Astrocyte of the spinal cord (primary cell): ENCODE data around the gene RPL12.
A peak's percentile ranks its signal among the peaks of the same experiment; 100 is the strongest.

Experiments used
- DNase-seq: peaks from one replicate; pipeline ENCODE4 v3.0.0; 2011; ENCODE audit warnings: low read depth, low spot score
- H3K4me3 ChIP-seq: 2 replicates; pipeline ENCODE4 v1.5.1; 2011; ENCODE audit warnings: low read depth, mild to moderate bottlenecking, low read length, moderate library complexity
- CTCF ChIP-seq: IDR thresholded peaks from 2 replicates; pipeline ENCODE4 v1.5.1; 2012; ENCODE audit warnings: low read depth, mild to moderate bottlenecking, low read length, inconsistent platforms
- in situ Hi-C: cut with HindIII; loops from 2 replicates; pipeline ENCODE4 v1.10.0; 2017; ENCODE audit warnings: low sequenced_read_pairs

Gene RPL12

GRCh38 chr9:127426756-127427155 lies 24.4 kb downstream of the RPL12 start:
- TF ChIP-seq CTCF: no peak
- H3K4me3 ChIP-seq: no peak overlapping the region
- in situ Hi-C loops: no loop called here
- no peak for DNase-seq

- no peak for TF ChIP-seq CTCF
- in situ Hi-C loops: no loop called here
- no peak for DNase-seq
- H3K4me3 ChIP-seq: peak overlapping the region; percentile 97
Observed at GRCh38 chr9:127424676-127424999, 26.6 kb downstream of the RPL12 start.

GRCh38 chr9:127423934-127424675 lies 27.1 kb downstream of the RPL12 start, which contains the start of gene ZNF79:
TSS of gene ZNF79 (plus strand) at chr9:127424382. CDS start at chr9:127424788, 406 bp downstream.
- TF ChIP-seq CTCF: no peak
- H3K4me3 ChIP-seq: peak within 1 kb of the TSS; percentile 97
- peak; percentile 95 for DNase-seq
- in situ Hi-C loops: no loop called here

GRCh38 chr9:127423476-127423933 lies 27.7 kb downstream of the RPL12 start:
- no peak for DNase-seq
- no peak for TF ChIP-seq CTCF
- peak overlapping the region; percentile 97 for H3K4me3 ChIP-seq
- in situ Hi-C loops: no loop called here

GRCh38 chr9:127422787-127423186 lies 28.4 kb downstream of the RPL12 start:
- no peak for TF ChIP-seq CTCF
- in situ Hi-C loops: no loop called here
- DNase-seq: no peak
- H3K4me3 ChIP-seq: peak overlapping the region; percentile 97

GRCh38 chr9:127422133-127422782 lies 28.9 kb downstream of the RPL12 start:
- in situ Hi-C loops: no loop called here
- no peak for TF ChIP-seq CTCF
- H3K4me3 ChIP-seq: no peak overlapping the region
- no peak for DNase-seq
